CD4-positive, alpha-beta T cell treated with Interleukin-4 for 1 hour (primary cell): Measurements from ENCODE around the gene FCHO1.

Experiments used
- DNase-seq, 2 donors: peaks; one replicate each; pipeline ENCODE4 v3.0.0-alpha.2; 2020 to 2022

The FCHO1 gene

DNA sequence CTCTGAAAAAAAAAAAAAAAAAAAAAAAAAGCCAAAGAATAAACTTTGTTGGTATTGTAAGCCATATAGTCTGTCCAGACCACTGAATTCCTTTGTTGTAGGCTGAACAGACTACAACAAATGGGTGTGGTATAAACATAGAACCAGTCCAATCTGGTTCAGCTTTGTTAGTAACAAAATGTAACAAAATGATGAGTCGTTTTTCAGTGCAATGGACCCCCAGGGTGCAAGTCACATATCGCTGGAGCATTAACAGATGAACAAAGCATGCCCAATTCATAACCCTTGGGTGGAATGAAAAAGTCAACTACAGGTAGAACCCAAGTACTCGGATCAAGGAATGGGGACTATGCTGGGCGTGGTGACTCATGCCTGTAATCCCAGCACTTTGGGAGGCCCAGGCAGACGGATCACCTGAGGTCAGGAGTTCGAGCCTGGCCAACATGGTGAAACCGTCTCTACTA lies 13.6 kb upstream of the FCHO1 start:
- no peak for DNase-seq

DNA sequence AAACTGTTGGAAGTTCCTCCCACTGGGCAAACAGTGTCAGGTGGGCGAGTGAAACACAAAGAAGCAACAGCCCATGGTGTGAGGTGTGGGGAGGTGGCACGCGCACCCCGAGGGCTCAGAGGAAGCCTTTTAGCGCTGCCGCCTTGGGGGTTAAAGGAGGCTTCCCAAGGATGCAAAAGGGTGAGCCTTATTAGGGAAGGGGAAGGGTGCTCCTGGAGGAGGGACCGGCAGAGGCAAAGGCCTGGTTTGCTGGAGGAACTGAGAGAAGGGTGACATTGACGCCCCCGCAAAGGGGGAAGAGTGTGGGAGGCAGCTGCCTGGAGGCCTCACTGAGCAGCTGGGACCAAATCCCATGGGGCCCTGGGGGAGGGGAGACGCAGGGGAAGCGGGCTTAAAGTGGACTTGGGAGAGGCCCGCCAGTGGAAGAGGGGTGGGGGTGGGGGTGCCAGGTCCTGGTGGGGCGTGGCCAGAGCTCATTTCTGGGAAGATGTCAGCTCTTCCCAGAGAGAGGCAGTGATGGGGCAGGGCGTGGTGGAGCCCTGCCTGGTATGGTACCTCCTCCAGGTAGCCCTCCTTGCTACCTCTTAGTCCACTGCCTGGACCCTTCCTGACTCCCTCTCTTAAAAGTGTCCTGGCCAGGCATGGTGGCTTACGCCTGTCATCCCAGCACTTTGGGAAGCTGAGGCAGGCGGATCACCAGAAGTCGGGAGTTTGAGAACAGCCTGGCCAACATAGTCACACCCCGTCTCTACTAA lies 12.0 kb upstream of the FCHO1 start:
- DNase-seq, result peak in 1 of 2 donors; percentile 59

DNA sequence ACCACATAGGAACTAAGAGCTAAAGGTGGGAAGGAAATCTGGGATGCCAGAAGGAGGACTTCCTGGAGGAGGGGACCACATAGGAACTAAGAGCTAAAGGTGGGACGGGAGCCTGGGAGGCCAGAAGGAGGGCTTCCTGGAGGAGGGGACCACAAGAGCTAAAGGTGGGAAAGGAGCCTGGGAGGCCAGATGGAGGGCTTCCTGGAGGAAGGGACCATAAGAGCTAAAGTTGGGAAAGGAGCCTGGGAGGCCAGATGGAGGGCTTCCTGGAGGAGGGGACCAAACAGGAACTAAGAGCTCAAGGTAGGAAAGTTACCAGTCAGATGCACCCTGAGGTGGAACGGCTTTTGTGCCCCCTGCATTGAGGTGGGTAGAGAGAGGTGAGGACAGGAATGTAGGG lies 9.8 kb upstream of the FCHO1 start:
- DNase-seq, result no peak

DNA sequence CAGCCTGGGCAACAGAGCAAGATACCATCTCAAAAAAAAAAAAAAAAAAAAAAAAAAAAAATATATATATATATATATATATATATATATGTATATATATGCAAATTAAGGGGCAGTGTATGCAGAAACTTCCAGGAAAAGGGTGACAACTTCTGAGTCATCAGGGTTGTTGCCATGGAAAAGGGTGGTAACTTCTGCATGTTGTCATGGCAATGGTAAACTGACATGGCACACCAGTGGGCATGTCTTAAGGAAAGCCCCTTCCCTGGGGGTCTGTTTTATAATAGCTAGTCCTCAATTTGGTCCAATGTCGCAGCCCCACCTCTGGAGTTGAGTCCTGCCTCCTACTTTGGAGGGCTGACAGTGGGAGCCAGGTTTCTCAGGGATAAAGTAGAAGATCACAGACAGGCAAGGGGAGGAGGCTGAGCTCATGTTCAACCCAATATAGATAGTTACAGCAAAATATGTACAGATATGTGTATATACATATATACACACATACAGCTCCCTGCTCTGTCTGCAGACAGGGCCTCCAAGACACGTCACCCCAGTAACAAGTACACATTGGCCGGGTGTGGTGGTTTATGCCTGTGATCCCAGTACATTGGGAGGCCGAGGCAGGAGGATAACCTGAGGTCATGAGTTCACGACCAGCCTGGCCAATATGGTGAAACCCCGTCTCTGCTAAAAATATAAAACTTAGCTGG lies 7.2 kb upstream of the FCHO1 start:
- peak; percentile 34 to 62 for DNase-seq

DNA sequence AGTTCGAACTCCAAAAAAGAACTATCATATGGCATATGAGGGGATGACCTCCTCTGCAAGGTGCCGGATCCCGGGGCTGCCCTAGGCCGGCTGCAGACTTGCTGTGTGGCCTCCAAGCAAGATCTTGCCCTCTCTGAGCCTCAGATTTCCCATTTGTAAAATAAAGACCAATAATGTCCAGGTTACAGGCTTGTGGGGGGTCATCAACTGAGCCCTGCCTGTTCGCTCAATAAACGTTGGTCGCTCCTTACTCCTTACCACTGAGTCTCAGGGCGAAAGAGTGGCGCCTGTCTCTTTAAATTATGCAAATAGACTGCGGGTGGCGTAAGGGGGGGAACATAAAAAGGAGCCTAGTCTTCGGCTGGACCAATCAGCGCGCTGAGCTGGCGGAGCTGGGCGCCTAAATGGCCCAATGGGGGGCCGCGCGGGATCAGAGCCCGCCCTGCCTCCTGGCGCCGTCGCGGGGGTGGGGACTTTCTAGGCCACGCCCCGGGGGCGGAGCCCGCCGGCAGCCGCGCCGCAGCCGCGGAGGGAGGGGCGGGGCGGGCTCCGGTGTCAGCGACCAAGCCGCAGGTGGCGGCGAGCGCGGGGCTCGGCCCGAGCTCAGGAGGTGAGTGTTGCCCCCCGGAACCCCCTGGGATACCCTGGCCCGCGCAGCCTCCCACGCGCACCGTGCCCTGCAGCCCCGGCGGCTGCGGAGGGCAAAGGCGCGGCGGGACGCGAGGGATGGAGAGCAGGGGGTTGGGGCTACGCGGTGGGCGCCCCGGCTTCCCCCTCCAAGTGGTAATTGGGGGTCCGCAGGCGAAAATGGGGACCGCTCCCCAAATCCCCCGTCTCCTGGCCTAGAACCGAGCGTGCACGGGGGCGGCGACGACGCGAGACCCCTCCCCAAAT lies 3.8 kb upstream of the FCHO1 start:
- peak; percentile 96 to 97 for DNase-seq

DNA sequence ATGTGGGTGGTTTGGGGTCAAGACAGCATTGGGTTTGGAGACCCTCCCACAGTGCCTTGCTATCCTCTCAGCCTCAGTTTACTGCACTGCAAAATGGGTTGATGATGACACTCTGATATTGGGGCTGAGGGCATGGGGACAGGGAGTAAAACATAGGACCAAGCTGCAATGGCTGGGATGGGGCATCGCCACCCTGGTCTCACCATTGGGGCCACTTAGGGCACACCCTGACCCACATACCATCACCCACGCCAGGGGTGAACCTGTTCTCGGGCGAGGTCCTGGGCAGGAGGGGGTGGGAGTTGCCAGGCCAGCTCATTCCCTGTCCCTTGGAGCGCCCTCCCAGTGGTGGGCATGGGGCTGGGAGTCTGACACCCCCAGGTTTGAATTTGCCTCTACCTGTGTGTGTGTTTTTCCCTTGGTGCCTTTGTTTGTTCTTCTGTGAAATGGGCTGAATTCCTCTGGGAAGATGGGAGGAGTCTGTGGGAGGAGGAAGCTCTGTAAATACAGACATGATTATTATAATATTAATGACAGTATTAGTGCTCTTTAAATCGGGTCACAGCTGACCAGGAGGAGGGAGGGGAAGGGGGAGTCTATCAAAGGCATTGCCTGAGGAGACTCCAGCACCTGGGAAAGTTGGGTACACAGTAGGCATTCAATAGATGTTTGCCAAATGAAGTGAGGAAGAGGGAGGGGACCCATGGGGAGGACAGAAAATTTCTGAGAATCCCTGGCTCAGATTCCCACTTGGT lies 2.2 kb upstream of the FCHO1 start:
- DNase-seq, result no peak

DNA sequence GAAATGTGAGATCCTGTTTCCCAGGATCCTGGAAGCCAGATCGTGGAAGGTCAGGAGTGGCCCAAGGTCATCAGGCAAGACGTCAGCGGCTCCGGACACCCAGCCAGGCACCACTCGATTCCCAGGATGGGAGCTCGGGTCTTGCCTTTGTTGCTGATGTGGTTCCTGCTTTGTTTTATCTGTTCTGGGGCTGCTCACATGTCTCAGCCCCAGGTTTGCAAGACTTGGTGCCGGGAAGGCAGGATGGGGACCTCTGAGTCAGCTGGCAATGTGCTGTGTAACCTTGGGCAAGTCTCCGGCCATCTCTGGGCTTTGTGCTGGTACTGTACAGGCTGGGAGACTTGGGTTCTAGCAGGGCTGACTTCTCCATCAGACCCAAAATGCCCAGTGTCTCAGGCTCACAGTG lies 1.4 kb upstream of the FCHO1 start:
- no peak for DNase-seq

GRCh38 chr19:17751912-17752273 lies 616 bp downstream of the FCHO1 start:
- peak in 1 of 2 donors; percentile 25 for DNase-seq

GRCh38 chr19:17752865-17753639 lies 1.8 kb downstream of the FCHO1 start:
- no peak for DNase-seq

- no peak for DNase-seq
Measured at GRCh38 chr19:17753976-17754375, 2.7 kb downstream of the FCHO1 start.

DNA sequence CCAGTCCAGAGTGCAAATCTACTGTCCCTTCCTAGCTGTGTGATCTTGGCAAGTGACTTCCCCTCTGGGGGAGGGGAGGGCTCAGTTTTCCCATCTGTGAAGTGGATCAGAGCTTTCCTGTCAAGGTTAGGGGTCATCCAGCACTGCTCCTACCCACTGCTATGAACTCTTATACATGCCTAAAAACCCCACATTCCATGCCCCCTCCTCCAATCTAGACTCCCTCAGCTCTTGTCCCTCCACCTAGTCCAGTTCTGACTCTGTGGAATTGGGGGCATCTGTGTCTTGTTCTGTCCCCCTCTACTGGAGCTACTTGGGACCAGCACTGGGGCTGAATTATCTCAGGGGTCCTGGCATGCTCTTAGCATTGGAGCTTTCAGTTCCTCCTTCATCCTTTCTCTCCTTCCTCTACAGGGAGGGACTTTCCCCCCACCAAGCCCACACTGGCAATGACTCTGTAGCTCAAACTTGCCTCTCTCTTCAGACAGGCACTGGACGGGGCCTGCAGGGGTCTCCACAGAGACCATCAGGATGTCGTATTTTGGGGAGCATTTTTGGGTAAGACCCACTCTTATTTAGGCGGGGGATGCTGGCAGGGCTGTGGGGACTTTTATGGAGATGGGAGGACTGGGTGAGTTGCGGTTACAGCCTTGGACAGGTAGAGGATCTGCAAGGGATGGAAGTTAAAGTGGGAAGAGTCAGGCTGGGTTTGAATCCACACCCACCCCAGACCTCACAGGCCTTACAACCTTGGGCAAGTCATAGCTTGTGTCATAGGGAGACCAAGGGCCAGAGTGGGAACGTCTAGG lies 3.6 kb downstream of the FCHO1 start:
- DNase-seq, result peak in 1 of 2 donors; percentile 69

- no peak for DNase-seq
Measured at GRCh38 chr19:17755443-17755890, 4.2 kb downstream of the FCHO1 start.

GRCh38 chr19:17755977-17756670 lies 4.8 kb downstream of the FCHO1 start:
- peak; percentile 48 to 69 for DNase-seq

- DNase-seq, result no peak
Measured at GRCh38 chr19:17757125-17757524, 5.8 kb downstream of the FCHO1 start.

- no peak for DNase-seq
Measured at GRCh38 chr19:17758515-17758914, 7.2 kb downstream of the FCHO1 start.

DNA sequence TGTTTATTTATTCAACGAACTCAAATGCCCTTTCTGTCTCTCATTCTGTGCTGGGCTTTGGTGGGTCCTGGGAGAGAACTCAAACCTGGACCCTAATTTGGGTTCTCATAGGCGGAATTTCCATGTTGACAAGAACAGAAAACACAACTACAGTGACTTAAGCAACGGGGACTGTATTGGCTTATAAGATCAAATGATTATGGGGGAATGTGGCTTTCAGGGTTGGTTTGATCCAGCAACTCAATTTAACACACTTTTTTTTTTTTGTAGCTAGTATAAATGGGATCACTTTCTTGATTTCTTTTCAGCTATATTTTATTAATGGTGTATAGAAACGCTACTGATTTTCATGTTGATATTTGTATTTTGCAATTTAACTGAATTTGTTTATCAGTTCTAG lies 9.9 kb downstream of the FCHO1 start:
- no peak for DNase-seq

GRCh38 chr19:17762505-17763229 lies 11.4 kb downstream of the FCHO1 start:
- peak in 1 of 2 donors; percentile 52 for DNase-seq

DNA sequence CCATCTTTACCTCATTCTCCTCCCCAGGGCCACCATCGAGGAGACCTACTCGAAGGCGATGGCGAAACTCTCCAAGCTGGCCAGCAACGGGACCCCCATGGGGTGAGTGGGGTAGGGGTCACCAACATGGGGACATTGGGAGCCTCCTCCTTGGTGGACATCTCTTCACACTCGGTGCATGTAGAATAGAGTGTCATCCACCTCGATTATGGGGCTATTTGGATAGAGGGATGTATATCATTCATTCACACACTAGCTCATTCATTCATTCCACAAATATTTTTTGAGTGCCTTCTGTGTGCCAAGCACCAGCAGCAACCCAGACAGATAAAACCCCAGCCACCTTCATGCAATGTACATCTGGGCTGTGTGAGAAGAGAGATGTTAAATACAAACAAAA lies 13.1 kb downstream of the FCHO1 start:
- no peak for DNase-seq

- DNase-seq, result peak in 1 of 2 donors; percentile 73
Measured at GRCh38 chr19:17765069-17765618, 13.9 kb downstream of the FCHO1 start.
